Activated T-cell treated with anti-CD3 and anti-CD28 coated beads, Interleukin-2, amount 50 U/mL, for 48 hours (primary cell): ENCODE results near the gene SRRD.
"Not testable (repeated sequence)": the region's sequence is repeated elsewhere in the genome, so short reads cannot be mapped to it uniquely, and the experiment has no call there.

ENCODE experiments used
- DNase-seq, 2 experiments: peaks; one replicate each; pipeline ENCODE4 v3.0.0-alpha.2; 2020

Gene SRRD

GRCh38 chr22:26525946-26526564 lies 42.4 kb downstream of the SRRD start:
- no peak for DNase-seq

GRCh38 chr22:26527167-26527566 lies 43.5 kb downstream of the SRRD start:
- no peak for DNase-seq

- DNase-seq = no peak
These were observed 44.1 kb downstream of the SRRD start for GRCh38 chr22:26527574-26528465.

GRCh38 chr22:26528518-26528917 lies 44.8 kb downstream of the SRRD start:
- DNase-seq = not testable (repeated sequence)

- no peak for DNase-seq
These were observed 45.7 kb downstream of the SRRD start for GRCh38 chr22:26529345-26529744.

- no peak for DNase-seq
These were observed 50.6 kb downstream of the SRRD start for GRCh38 chr22:26534171-26534855.

GRCh38 chr22:26534874-26535602 lies 51.4 kb downstream of the SRRD start:
- no peak for DNase-seq

- DNase-seq = no peak
These were observed 51.9 kb downstream of the SRRD start for GRCh38 chr22:26535603-26535908.

GRCh38 chr22:26536056-26536761 lies 52.5 kb downstream of the SRRD start:
- no peak for DNase-seq

GRCh38 chr22:26536762-26537134 lies 53.1 kb downstream of the SRRD start:
- no peak for DNase-seq

GRCh38 chr22:26540119-26540518 lies 56.4 kb downstream of the SRRD start:
- DNase-seq = no peak

GRCh38 chr22:26541167-26541819 lies 57.6 kb downstream of the SRRD start:
- DNase-seq = no peak

- no peak for DNase-seq
These were observed 59.2 kb downstream of the SRRD start for GRCh38 chr22:26542831-26543230.
